ENCODE results near the gene MFN1.

MFN1 gene

GRCh38 chr3:179347345-179348194, at the start of gene MFN1:
Gene MFN1, plus strand, starts transcription at chr3:179347709. Its CDS starts 1,143 bp downstream, at chr3:179348852.
- TF ChIP-seq CTCF (IDR thresholded peaks at IDR 0.05; ENCODE audit: extremely low read depth, insufficient read depth, missing control alignments): no peak
- in situ Hi-C loops (cut with MboI; ENCODE audit: low pct_unique_long_range_greater_than_20kb, low sequenced_read_pairs, unreplicated experiment): no loop called here
- DNase-seq (ENCODE audit: low spot score): peak; percentile 92

- TF ChIP-seq CTCF (IDR thresholded peaks at IDR 0.05; ENCODE audit: extremely low read depth, insufficient read depth, missing control alignments): no peak
- DNase-seq (ENCODE audit: low spot score): no peak
- in situ Hi-C loops (cut with MboI; ENCODE audit: low pct_unique_long_range_greater_than_20kb, low sequenced_read_pairs, unreplicated experiment): no loop called here
Observed at GRCh38 chr3:179297971-179298725, 49.4 kb upstream of the MFN1 start.

- no peak for TF ChIP-seq CTCF (IDR thresholded peaks at IDR 0.05; ENCODE audit: extremely low read depth, insufficient read depth, missing control alignments)
- in situ Hi-C loops (cut with MboI; ENCODE audit: low pct_unique_long_range_greater_than_20kb, low sequenced_read_pairs, unreplicated experiment): no loop called here
- no peak for DNase-seq (ENCODE audit: low spot score)
Observed at GRCh38 chr3:179299316-179299715, 48.2 kb upstream of the MFN1 start.

- DNase-seq (ENCODE audit: low spot score): peak; percentile 44
- TF ChIP-seq CTCF (IDR thresholded peaks at IDR 0.05; ENCODE audit: extremely low read depth, insufficient read depth, missing control alignments): no peak
- in situ Hi-C loops (cut with MboI; ENCODE audit: low pct_unique_long_range_greater_than_20kb, low sequenced_read_pairs, unreplicated experiment): loop anchor here (25.0 kb wide), 1 partner anchor 863 kb away; no protein-coding TSS in a partner anchor
Observed at GRCh38 chr3:179299999-179300613, 47.4 kb upstream of the MFN1 start.

- TF ChIP-seq CTCF (IDR thresholded peaks at IDR 0.05; ENCODE audit: extremely low read depth, insufficient read depth, missing control alignments): no peak
- in situ Hi-C loops (cut with MboI; ENCODE audit: low pct_unique_long_range_greater_than_20kb, low sequenced_read_pairs, unreplicated experiment): loop anchor here (25.0 kb wide), 1 partner anchor 864 kb away; no protein-coding TSS in a partner anchor
- no peak for DNase-seq (ENCODE audit: low spot score)
Observed at GRCh38 chr3:179301645-179302044, 45.9 kb upstream of the MFN1 start.

GRCh38 chr3:179302111-179302510, 45.4 kb upstream of the MFN1 start:
- DNase-seq (ENCODE audit: low spot score): no peak
- TF ChIP-seq CTCF (IDR thresholded peaks at IDR 0.05; ENCODE audit: extremely low read depth, insufficient read depth, missing control alignments): no peak
- in situ Hi-C loops (cut with MboI; ENCODE audit: low pct_unique_long_range_greater_than_20kb, low sequenced_read_pairs, unreplicated experiment): loop anchor here (25.0 kb wide), 1 partner anchor 865 kb away; no protein-coding TSS in a partner anchor

Measured in GM13977 (cell line).